Spleen (tissue), 7 donors: ENCODE data around the gene FAM168B.

ENCODE experiments used
- POLR2A ChIP-seq, 3 donors: fragments of 450-650 bp; IDR thresholded peaks; one replicate each; pipeline ENCODE4 v1.5.1; 2017; ENCODE audit warnings: antibody characterized with exemption in 3 of 3, mild to moderate bottlenecking in 1 of 3
- TF ChIP-seq, protein P1 (sequence below), 11 experiments: fragments of 200-600 bp in 7 of 11; fragments of 450-650 bp in 4 of 11; sonication (generic) in 4 of 11; IDR thresholded peaks in 8 of 11; conservative IDR thresholded peaks in 3 of 11; 1 replicate in 7 of 11; 2 replicates in 4 of 11; pipeline versions ENCODE4 v1.4.0 to v1.8.0; 2016 to 2021; ENCODE audit warnings: antibody characterized with exemption in 11 of 11, inconsistent platforms in 4 of 11, mild to moderate bottlenecking in 1 of 11
- donor health status: DM: no; HTN: no; CAD: no; lungs with moderate emphysema.
- donor health status: DM: no; HTN: no; CAD: no.
- donor health status: DM: no; HTN: no; CAD: no.

DNA sequence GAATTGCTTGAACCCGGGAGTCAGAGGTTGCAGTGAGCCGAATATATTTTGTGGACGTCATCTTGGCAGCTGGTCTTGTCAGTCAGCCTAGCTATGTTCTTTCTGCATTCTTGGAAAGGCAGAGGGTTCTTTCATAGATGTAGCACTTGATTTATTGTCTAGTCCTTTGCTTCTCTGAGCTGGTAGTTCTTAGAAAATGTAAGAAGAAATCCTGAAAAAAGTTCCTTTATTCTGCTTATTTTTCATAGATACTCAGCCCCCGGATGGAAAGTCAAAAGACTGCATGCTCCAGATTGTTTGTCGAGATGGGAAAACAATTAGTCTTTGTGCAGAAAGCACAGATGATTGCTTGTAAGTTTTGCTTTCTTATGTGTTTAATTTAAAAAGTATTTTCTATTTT is 33.2 kb upstream of the FAM168B start:
- TF ChIP-seq, protein P1, sequence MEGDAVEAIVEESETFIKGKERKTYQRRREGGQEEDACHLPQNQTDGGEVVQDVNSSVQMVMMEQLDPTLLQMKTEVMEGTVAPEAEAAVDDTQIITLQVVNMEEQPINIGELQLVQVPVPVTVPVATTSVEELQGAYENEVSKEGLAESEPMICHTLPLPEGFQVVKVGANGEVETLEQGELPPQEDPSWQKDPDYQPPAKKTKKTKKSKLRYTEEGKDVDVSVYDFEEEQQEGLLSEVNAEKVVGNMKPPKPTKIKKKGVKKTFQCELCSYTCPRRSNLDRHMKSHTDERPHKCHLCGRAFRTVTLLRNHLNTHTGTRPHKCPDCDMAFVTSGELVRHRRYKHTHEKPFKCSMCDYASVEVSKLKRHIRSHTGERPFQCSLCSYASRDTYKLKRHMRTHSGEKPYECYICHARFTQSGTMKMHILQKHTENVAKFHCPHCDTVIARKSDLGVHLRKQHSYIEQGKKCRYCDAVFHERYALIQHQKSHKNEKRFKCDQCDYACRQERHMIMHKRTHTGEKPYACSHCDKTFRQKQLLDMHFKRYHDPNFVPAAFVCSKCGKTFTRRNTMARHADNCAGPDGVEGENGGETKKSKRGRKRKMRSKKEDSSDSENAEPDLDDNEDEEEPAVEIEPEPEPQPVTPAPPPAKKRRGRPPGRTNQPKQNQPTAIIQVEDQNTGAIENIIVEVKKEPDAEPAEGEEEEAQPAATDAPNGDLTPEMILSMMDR (IDR thresholded peaks at IDR 0.05 in 8 of 11, conservative IDR thresholded peaks at IDR 0.05 in 3 of 11): no peak
- TF ChIP-seq POLR2A (IDR thresholded peaks at IDR 0.05): no peak
